HUDEP-2 (cell line): ENCODE data around the gene ATAD2B.

Experiments
- DNase-seq, 76 experiments: peaks; one replicate each; lab custom pipeline; 2025; ENCODE audit not compliant: unreplicated experiment in 76 of 76; lab: John Stamatoyannopoulos, UW

The ATAD2B gene

GRCh38 chr2:23706613-23707078 is 220.3 kb downstream of the ATAD2B start:
- DNase-seq, result no peak

DNA sequence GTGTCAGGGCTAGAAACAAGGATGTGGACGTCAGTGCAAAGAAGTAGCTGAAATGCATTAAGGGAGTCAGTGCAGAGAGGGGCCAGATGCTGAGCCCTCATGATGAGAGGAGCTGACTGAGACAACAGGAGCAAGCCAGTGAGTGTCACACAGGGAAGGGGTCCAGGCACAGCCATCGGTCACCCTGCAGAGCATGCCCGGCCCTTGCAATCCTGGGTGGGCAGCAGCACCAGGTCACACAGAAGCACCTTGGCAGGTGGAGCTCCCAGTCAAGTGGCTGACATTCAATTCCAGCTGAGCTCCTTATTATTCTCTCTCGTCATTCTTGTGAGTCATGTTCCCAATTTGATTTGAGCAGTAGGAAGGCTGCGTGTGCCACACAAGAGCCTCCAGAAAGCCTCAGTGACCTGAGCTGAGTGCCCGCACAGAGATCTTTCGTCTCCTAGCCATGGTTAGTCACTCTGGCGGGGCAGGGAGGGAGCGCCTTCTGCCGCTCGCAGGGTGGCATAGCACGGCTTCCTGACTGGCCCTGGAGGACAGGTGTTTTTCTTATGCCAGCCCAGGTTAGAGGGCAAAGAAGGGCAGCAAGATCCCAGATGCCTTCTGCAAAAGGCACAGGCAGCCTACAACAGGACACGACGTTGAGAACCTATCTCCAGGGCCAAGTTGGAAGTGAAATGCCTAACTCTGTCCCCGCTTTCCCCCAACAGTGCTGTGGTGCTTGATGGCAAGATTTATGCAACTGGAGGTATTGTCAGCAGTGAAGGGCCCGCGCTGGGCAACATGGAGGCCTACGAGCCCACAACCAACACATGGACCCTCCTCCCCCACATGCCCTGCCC is 220.9 kb downstream of the ATAD2B start:
- no peak for DNase-seq

GRCh38 chr2:23703583-23704385 is 223.1 kb downstream of the ATAD2B start:
- no peak for DNase-seq

GRCh38 chr2:23703037-23703582 is 223.8 kb downstream of the ATAD2B start:
- no peak for DNase-seq

DNA sequence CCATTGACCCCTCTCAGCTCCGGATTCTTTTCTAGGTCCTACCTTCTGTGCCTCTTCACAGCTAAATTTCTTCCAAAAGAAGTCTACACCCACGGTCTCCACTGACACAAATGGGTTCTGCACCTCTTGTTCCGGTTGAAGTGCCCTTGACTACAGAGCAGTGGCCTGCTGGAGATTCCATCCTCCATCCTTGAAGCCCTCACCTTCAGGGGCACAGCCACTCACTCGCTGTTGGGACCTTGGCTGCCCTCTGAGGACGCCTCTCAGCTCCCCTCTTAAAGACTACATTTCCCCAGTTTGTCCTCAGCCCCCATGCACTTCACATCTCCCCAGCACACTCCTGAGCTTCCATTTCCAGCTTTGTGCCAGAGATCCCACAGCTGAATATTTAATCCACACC is 226.3 kb downstream of the ATAD2B start:
- no peak for DNase-seq

GRCh38 chr2:23699580-23699925 is 227.4 kb downstream of the ATAD2B start:
- DNase-seq, result no peak

GRCh38 chr2:23698721-23699579 is 228.0 kb downstream of the ATAD2B start:
- DNase-seq, result no peak
